Trophoblast cell (in vitro differentiated cells and primary cell): ENCODE data around the gene MAGI2.

Source experiments
- DNase-seq, 2 donors: peaks; one replicate each; pipeline ENCODE4 v3.0.0-alpha.2; 2016
- H2AFZ ChIP-seq: 2 replicates; pipeline ENCODE4 v1.6.1; 2013; ENCODE audit warnings: low read length, moderate library complexity, mild to moderate bottlenecking; ENCODE audit not compliant: insufficient read depth, poor library complexity
- H2AK5ac ChIP-seq: 2 replicates; pipeline ENCODE4 v1.6.1; 2013; ENCODE audit warnings: mild to moderate bottlenecking, low read length
- H2BK120ac ChIP-seq: 2 replicates; pipeline ENCODE4 v1.6.1; 2013; ENCODE audit warnings: low read length, mild to moderate bottlenecking, moderate library complexity; ENCODE audit not compliant: insufficient read depth, poor library complexity
- H2BK12ac ChIP-seq: 2 replicates; pipeline ENCODE4 v1.6.1; 2013; ENCODE audit warnings: mild to moderate bottlenecking, low read length, moderate library complexity
- H2BK5ac ChIP-seq: 2 replicates; pipeline ENCODE4 v1.6.1; 2013; ENCODE audit warnings: low read length, low read depth, moderate library complexity, mild to moderate bottlenecking; ENCODE audit not compliant: poor library complexity
- H3K14ac ChIP-seq: 2 replicates; pipeline ENCODE4 v1.6.1; 2013; ENCODE audit warnings: mild to moderate bottlenecking, low read length
- H3K18ac ChIP-seq: 2 replicates; pipeline ENCODE4 v1.6.1; 2013; ENCODE audit warnings: mild to moderate bottlenecking, low read length
- H3K23ac ChIP-seq: 2 replicates; pipeline ENCODE4 v1.6.1; 2013; ENCODE audit warnings: low read length
- H3K27ac ChIP-seq: 2 replicates; pipeline ENCODE4 v1.5.1; 2013; ENCODE audit warnings: low read depth, mild to moderate bottlenecking, inconsistent platforms, low read length, moderate library complexity
- H3K27me3 ChIP-seq: 2 replicates; pipeline ENCODE4 v1.6.1; 2013; ENCODE audit warnings: inconsistent platforms, mild to moderate bottlenecking, low read length, moderate library complexity; ENCODE audit not compliant: insufficient read depth
- H3K36me3 ChIP-seq, 2 experiments: 1 replicate in 1 of 2; 2 replicates in 1 of 2; pipeline ENCODE4 v1.6.1; 2013; ENCODE audit warnings: low read length in 2 of 2, mild to moderate bottlenecking in 2 of 2, moderate library complexity in 1 of 2; ENCODE audit not compliant: insufficient read depth in 2 of 2, control insufficient read depth in 1 of 2
- H3K4ac ChIP-seq: 2 replicates; pipeline ENCODE4 v1.6.1; 2013; ENCODE audit warnings: low read depth, mild to moderate bottlenecking, low read length, moderate library complexity
- H3K4me1 ChIP-seq, 2 experiments: 1 replicate in 1 of 2; 2 replicates in 1 of 2; pipeline ENCODE4 v1.6.1; 2013; ENCODE audit warnings: low read length in 2 of 2, mild to moderate bottlenecking in 2 of 2, moderate library complexity in 1 of 2; ENCODE audit not compliant: insufficient read depth in 2 of 2, control insufficient read depth in 1 of 2
- H3K4me2 ChIP-seq: 2 replicates; pipeline ENCODE4 v1.6.1; 2013; ENCODE audit warnings: inconsistent platforms, mild to moderate bottlenecking, low read length, moderate library complexity
- H3K4me3 ChIP-seq: 2 replicates; pipeline ENCODE4 v1.5.1; 2013; ENCODE audit warnings: mild to moderate bottlenecking, low read depth, low read length, inconsistent platforms
- H3K79me1 ChIP-seq: one replicate; pipeline ENCODE4 v1.6.1; 2013; ENCODE audit warnings: low read length
- H3K79me2 ChIP-seq: 2 replicates; pipeline ENCODE4 v1.6.1; 2013; ENCODE audit warnings: low read length, mild to moderate bottlenecking; ENCODE audit not compliant: control insufficient read depth, insufficient read depth, poor library complexity
- H3K9ac ChIP-seq: 2 replicates; pipeline ENCODE4 v1.6.1; 2013; ENCODE audit warnings: mild to moderate bottlenecking, low read length
- H3K9me3 ChIP-seq: 2 replicates; pipeline ENCODE4 v1.6.1; 2013; ENCODE audit warnings: low read depth, mild to moderate bottlenecking, control low read depth, inconsistent platforms, low read length; ENCODE audit not compliant: insufficient read depth
- H4K12ac ChIP-seq: 2 replicates; pipeline ENCODE4 v1.6.1; 2013; ENCODE audit warnings: low read depth, mild to moderate bottlenecking, low read length, moderate library complexity
- H4K8ac ChIP-seq: 2 replicates; pipeline ENCODE4 v1.6.1; 2013; ENCODE audit warnings: low read depth, mild to moderate bottlenecking, low read length, moderate library complexity
- H4K91ac ChIP-seq: one replicate; pipeline ENCODE4 v1.6.1; 2013; ENCODE audit warnings: low read depth, mild to moderate bottlenecking, low read length, moderate library complexity
- WGBS: extraction: QIAGEN DNeasy Blood & Tissue Kit; methylation state at CpG from one replicate; pipeline ENCODE4 v1.1.7; 2013; ENCODE audit warnings: missing lambda C conversion rate; ENCODE audit not compliant: insufficient read length, insufficient coverage; ENCODE audit errors: extremely low coverage; 5-methylcytosine and 5-hydroxymethylcytosine counted together

The MAGI2 gene

GRCh38 chr7:78779788-78780187 lies 673.7 kb downstream of the MAGI2 start:
- Histone ChIP-seq H3K23ac (no peak overlapping the region), H3K27me3 (no peaks in the 10 kb centered on the region), H2BK120ac (no peak overlapping the region), H4K8ac (no peak overlapping the region), H2BK5ac (no peak overlapping the region), H3K14ac (no peak overlapping the region), H3K4ac (no peak overlapping the region), H3K79me2 (no peaks in the 10 kb centered on the region), H2BK12ac (no peak overlapping the region), H4K12ac (no peak overlapping the region), H3K4me2 (no peak overlapping the region), H2AFZ (no peak overlapping the region), H3K9me3 (no peaks in the 10 kb centered on the region), H3K9ac (no peak overlapping the region), H4K91ac (no peak overlapping the region), H3K36me3 (no peaks in the 10 kb centered on the region), H2AK5ac (no peak overlapping the region), H3K4me3 (no peak overlapping the region), H3K18ac (no peak overlapping the region), H3K79me1 (no peaks in the 10 kb centered on the region), H3K4me1 (no peaks in the 10 kb centered on the region), H3K27ac (no peak overlapping the region)
- DNase-seq: no peak
- WGBS: no CpG with 5 or more reads among the region's 2 CpGs

- Histone ChIP-seq H3K4me3 (no peak overlapping the region), H2AK5ac (no peak overlapping the region), H4K12ac (no peak overlapping the region), H3K79me2 (no peaks in the 10 kb centered on the region), H3K4ac (no peak overlapping the region), H3K18ac (no peak overlapping the region), H4K8ac (no peak overlapping the region), H3K79me1 (no peaks in the 10 kb centered on the region), H2AFZ (no peak overlapping the region), H2BK12ac (no peak overlapping the region), H3K4me2 (no peak overlapping the region), H3K23ac (no peak overlapping the region), H3K4me1 (no peaks in the 10 kb centered on the region), H3K27me3 (no peaks in the 10 kb centered on the region), H2BK120ac (no peak overlapping the region), H3K14ac (no peak overlapping the region), H2BK5ac (no peak overlapping the region), H3K27ac (no peak overlapping the region), H3K36me3 (no peaks in the 10 kb centered on the region), H4K91ac (no peak overlapping the region), H3K9me3 (no peaks in the 10 kb centered on the region), H3K9ac (no peak overlapping the region)
- no peak for DNase-seq
- WGBS: no CpG with 5 or more reads among the region's 2 CpGs
Measured at GRCh38 chr7:78777829-78778228, 675.6 kb downstream of the MAGI2 start.

- H4K91ac ChIP-seq: no peak overlapping the region
- DNase-seq: no peak
- no peaks in the 10 kb centered on the region for H3K79me1 ChIP-seq
- H3K79me2 ChIP-seq: no peaks in the 10 kb centered on the region
- peak overlapping the region; percentile 65 for H4K8ac ChIP-seq
- H3K9me3 ChIP-seq: no peaks in the 10 kb centered on the region
- H3K23ac ChIP-seq: no peak overlapping the region
- H3K27ac ChIP-seq: no peak overlapping the region
- no peak overlapping the region for H2BK120ac ChIP-seq
- no peak overlapping the region for H2AK5ac ChIP-seq
- no peak overlapping the region for H3K9ac ChIP-seq
- H3K4ac ChIP-seq: no peak overlapping the region
- peak overlapping the region; percentile 65 for H3K4me2 ChIP-seq
- no CpG with 5 or more reads among the region's 16 CpGs for WGBS
- no peak overlapping the region for H2BK12ac ChIP-seq
- peaks cover 0 to 5% of the 10 kb centered on the region in 2 experiments for H3K4me1 ChIP-seq
- no peak overlapping the region for H3K14ac ChIP-seq
- H4K12ac ChIP-seq: no peak overlapping the region
- H3K4me3 ChIP-seq: no peak overlapping the region
- peak overlapping the region; percentile 23 for H2AFZ ChIP-seq
- H3K27me3 ChIP-seq: no peaks in the 10 kb centered on the region
- H3K18ac ChIP-seq: peak overlapping the region; percentile 38
- H3K36me3 ChIP-seq: no peaks in the 10 kb centered on the region
- H2BK5ac ChIP-seq: no peak overlapping the region
Measured at GRCh38 chr7:78770422-78771410, 682.8 kb downstream of the MAGI2 start.

- no peaks in the 10 kb centered on the region for H3K79me1 ChIP-seq
- no peak overlapping the region for H3K23ac ChIP-seq
- peak overlapping the region; percentile 20 for H3K4me2 ChIP-seq
- no peak overlapping the region for H3K18ac ChIP-seq
- H4K12ac ChIP-seq: no peak overlapping the region
- no peak overlapping the region for H3K27ac ChIP-seq
- H2BK5ac ChIP-seq: no peak overlapping the region
- no peak overlapping the region for H2BK12ac ChIP-seq
- no peak overlapping the region for H3K9ac ChIP-seq
- H3K4me3 ChIP-seq: no peak overlapping the region
- no peak overlapping the region for H4K91ac ChIP-seq
- H3K4ac ChIP-seq: no peak overlapping the region
- H3K4me1 ChIP-seq: peaks cover 0 to 5% of the 10 kb centered on the region in 2 experiments
- H3K9me3 ChIP-seq: no peaks in the 10 kb centered on the region
- H2BK120ac ChIP-seq: no peak overlapping the region
- H2AK5ac ChIP-seq: no peak overlapping the region
- no peaks in the 10 kb centered on the region for H3K36me3 ChIP-seq
- H4K8ac ChIP-seq: no peak overlapping the region
- H3K79me2 ChIP-seq: no peaks in the 10 kb centered on the region
- WGBS: no CpG with 5 or more reads among the region's 12 CpGs
- no peak overlapping the region for H3K14ac ChIP-seq
- no peak for DNase-seq
- H2AFZ ChIP-seq: peak overlapping the region; percentile 37
- no peaks in the 10 kb centered on the region for H3K27me3 ChIP-seq
Measured at GRCh38 chr7:78769481-78770101, 683.9 kb downstream of the MAGI2 start.
